GM21737 (cell line): ENCODE data around the gene PLEKHA6.

Source experiments
- ATAC-seq: cut with Tn5 transposase; IDR thresholded peaks from one replicate; pipeline ENCODE4 v1.9.1; 2021; ENCODE audit warnings: mild to moderate bottlenecking, moderate library complexity; ENCODE audit not compliant: unreplicated experiment

The PLEKHA6 gene

GRCh38 chr1:204219971-204220616 is 139.6 kb downstream of the PLEKHA6 start:
- no peak for ATAC-seq

- no peak for ATAC-seq
Measured at GRCh38 chr1:204218552-204218951, 141.2 kb downstream of the PLEKHA6 start.

- no peak for ATAC-seq
Measured at GRCh38 chr1:204217648-204218000, 142.1 kb downstream of the PLEKHA6 start.

- no peak for ATAC-seq
Measured at GRCh38 chr1:204216880-204217647, 142.7 kb downstream of the PLEKHA6 start.

DNA sequence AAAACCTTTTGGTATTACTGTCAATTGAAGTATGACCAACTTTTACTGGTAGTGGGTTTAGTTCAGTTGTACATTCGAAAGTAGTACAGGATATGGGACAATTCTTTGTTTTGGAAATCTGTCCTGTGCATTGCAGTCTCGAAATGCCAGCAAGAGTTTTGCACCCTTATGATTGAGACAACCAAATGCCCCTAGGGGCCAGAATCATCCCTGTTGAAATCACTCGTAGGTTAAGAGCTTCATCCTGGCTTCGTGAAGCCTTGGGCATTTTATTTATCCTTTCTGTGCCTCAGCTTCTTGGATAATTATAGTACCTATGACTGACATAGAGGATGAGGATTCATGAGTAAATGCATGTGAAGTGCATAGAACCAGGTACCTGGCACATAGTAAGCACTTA is 143.5 kb downstream of the PLEKHA6 start:
- ATAC-seq: no peak

DNA sequence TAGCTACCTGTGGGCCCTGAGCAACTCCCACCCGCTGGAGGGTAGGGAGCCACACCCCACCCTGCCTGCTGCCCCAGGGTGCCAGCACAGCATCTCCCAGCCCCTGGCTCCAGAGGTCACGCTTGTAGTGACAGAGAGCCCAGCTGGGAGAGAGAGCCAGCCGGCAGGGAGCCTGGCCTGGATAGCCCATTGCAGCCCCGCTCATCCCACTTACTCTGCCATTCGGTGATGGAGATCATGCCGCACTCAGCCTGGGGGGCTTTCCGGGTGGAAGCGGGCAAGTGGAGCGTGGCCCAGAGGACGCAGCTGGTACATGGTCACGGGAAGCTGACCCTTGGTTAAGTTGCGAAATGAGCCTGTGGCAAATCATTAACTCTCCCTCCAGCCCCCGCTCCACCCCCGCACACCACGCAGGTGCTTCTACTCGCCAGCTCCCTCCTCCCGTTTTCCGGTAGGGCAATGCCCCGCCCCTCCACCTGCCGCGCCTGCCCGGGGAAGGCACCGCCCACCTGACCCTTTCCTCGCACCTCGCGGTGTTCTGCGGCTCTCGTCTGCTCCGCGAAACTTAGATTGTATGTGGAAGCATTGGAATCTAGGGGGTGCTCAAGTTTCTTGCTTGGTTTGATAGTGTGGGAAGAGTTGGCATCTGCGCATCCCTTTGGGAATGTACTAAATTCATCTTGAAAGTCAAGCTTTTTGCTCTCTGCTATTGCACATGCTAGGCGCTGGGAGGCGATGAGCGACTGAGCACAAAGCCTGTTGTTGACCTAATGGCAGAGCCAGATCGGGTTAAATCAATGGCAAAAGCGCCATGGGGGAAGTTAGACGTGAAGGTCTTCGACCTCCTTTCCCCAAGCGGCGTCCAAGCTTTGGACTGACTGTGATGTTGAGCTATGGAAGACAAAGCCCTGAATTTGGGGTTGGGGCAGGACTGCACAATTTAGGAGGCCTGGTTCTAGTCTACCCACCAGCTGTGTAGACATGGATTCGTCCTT is 145.8 kb downstream of the PLEKHA6 start, which contains the start of gene GOLT1A:
Gene GOLT1A, minus strand, starts transcription at position 321 of the 995 bp plus-strand sequence. Its CDS starts 82 bp downstream, at position 239.
- peak; percentile 70 for ATAC-seq

GRCh38 chr1:204212715-204213114 is 147.0 kb downstream of the PLEKHA6 start:
- ATAC-seq: no peak

DNA sequence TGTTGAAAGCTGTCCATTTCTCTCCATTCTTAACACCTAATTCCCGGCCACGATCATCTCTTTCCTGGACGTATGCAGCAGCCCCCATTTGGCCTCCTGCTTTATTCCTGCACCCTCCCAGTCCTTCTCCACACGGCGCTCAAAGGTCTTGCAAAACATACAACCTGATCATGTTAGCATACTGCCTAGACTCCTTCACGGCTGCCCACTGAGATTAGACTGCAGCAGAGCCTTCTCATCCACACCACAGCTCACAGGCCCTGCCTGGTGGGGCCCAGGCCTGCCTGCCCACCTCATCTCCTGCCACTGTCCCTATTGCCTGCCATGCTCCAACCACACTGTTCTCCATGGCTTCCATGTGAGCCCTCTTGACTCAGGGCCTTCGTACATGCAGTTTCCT is 148.7 kb downstream of the PLEKHA6 start:
- no peak for ATAC-seq

GRCh38 chr1:204207136-204207616 is 152.6 kb downstream of the PLEKHA6 start:
- ATAC-seq: no peak

DNA sequence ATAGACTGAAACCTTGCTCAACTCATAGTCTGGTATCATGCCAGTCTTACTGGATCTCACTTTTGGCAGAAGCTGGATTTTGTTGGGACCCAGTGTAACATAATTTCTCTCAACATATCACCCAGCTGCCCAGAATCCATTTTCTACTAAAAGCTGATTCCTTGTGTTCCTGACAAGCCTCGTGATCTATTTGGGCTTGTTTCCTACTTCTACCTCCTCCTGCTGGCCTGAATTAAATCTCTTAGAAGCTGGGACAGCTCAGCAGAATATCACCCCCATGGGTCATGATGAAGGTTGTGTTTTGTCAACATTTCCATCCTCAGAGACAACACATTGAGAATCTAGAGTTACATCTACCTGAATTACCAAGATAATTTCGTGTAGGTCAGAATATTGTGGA is 153.6 kb downstream of the PLEKHA6 start:
- no peak for ATAC-seq

DNA sequence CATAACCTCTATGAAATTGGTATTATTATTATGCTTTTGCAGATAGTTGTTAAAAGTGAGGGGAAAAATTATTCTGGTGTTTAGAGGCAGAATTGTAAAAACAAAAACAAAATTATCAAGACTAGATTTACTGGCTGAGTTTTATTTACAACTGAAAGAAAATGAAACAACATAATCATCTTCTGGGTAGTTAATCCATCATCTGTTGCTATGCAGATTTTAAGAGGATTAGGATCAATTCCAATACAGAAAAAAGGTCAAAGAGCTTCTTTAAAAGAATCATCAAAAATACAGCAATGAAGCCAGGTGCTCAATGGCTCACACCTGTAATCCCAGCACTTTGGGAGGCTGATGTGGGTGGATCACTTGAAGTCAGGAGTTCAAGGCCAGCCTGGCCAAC is 154.2 kb downstream of the PLEKHA6 start:
- ATAC-seq: no peak

DNA sequence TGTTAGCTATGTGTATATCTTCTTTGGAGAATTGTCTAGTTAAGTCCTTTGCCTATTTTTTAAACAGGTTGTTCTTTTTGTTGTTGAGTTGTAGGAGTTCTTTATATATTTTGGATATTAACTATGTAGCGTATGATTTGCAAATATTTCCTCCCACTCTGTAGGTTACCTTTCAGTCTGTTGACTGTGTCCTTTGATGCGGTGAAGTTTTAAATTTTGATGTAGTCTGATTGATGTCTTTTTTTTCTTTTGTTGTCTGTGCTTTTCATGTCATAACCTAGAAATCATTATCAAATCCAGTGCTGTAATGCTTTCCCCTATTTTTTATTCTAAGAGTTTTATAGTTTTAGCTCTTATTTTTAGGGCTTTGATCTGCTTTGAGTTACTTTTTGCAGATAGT is 154.8 kb downstream of the PLEKHA6 start:
- no peak for ATAC-seq

- no peak for ATAC-seq
Measured at GRCh38 chr1:204203206-204203767, 156.4 kb downstream of the PLEKHA6 start.

DNA sequence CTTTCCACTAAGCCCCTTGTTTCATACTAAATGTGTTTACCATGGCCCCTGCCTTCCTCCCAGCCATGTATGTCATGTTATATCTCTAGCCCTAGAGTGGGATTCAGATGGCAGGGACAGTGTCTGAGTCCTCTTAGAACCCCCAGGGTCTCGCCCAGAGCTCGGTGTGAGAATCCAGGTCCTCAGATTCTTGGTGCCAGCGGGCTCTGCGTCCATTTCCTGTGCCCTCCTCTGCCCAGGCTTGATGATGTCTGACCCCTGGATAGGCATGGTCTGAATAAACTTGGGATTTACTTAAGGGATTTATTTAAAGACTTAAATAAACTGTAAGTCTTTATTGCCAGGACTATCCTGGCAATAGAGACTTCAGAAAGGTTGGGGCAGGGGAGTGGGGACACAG is 157.2 kb downstream of the PLEKHA6 start:
- ATAC-seq: no peak

DNA sequence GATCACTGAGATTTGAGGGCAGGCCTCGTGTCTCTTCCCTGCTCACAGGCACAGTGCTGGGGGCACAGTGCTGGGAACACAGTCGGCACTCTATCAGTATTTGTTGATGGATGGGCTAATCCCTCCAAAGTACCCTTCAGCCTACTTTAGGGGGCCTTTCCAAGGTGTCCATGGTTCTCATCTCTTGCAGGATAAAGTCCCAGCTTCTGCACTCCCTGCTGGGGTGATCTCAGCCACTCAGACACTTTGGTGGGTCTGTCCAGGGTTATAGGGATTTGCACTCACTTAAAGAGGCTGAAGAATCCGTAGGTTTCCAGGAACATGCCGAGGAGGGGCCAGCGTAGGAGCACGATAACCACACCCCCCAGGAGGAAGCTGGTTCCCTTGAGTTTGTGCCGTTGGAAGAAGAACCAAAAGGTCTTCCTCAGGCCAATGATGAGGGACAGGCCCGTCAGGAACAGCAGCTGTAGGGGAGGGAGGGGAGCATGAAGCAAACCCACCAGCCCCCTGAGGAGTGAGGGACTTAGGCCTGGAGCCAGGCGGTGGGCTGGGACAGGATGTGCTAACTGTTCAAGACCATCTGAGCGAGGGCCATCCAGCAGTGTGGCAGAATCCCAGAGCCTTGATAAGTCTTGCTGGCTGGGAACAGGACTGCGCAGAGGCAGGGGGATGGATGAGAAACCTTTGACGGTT is 158.2 kb downstream of the PLEKHA6 start:
- ATAC-seq: no peak

DNA sequence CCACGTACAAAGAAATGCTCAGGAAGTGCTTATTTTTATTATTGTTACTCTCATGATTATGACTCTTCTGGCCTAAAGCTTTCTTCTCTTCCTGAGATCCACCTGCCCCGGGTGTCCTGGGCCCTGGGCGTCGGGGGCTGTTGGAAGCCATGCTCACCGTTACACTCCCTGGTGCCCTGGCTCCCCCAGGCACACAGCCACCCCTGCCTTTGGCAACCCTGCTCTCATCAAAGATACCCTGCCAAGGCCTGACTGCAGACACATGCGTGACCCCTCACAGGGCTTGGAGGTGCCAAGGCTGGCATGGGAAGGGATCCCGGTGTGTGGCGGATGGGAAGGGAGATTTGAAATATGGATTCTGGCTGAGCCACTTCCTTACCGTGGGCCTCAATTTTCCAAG is 160.2 kb downstream of the PLEKHA6 start:
- ATAC-seq: no peak

DNA sequence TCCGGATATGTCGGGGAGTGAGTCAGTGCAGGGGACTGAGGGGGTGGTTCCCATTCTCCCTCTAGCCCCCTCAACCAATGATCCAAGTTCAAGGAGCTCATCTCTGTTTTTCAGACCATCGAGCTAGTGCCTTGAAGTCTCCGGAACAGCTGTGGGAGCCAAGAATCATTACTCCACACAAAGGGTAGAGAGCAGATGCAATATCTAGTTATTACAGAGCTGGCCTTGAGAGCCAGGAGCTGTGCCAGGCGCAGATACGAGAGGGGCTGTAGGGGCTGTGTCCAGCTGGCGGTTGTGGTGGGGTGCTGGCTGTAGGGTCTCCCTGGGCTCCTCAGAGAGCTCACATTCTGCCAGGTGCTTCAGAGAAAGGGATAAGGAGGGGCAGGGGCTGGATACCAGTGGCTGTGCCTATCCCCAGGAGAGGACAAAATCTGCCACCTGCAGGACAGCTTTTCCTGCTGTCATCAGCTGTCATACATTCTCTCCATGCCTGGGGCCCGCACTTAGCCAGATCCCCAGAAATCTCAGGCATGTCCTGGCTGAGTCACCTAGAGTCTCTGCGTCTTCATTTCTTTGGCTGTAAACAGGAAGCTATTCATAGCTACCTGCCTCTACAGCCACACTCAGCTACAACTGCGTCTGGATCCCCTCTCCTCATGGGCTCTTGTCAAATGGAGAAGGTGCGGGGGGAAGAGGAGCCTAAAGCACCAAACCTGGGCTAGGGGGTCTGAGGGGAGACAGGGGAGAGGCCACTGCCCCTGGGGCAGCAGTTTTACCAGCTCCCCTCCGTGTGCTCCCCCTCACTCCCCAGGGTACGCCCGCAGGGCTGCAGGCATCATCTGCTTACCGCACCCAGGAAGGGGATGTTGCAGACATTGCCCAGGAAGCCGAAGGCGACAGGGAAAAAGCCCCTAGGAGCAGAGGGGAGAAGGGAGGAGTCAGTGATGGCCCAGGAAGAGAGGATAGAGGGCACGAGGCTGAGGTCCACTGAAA is 161.1 kb downstream of the PLEKHA6 start:
- no peak for ATAC-seq

- no peak for ATAC-seq
Measured at GRCh38 chr1:204197068-204197467, 162.7 kb downstream of the PLEKHA6 start.
